Measurements from ENCODE around the gene DCUN1D3.
"Not testable (repeated sequence)": the region's sequence is repeated elsewhere in the genome, so short reads cannot be mapped to it uniquely, and the experiment has no call there.

The DCUN1D3 gene

GRCh38 chr16:20865420-20866131, 34.6 kb downstream of the DCUN1D3 start:
- TF ChIP-seq CTCF (IDR thresholded peaks at IDR 0.05): no peak
- H3K27ac ChIP-seq: peak overlapping the region; percentile 71 to 74
- peaks cover 6 to 19% (median 17%) of the 10 kb centered on the region in 3 donors for H3K36me3 ChIP-seq
- H3K9me3 ChIP-seq: no peaks in the 10 kb centered on the region
- no peak overlapping the region for H3K4me3 ChIP-seq
- DNase-seq: no peak
- no peaks in the 10 kb centered on the region for H3K27me3 ChIP-seq
- intact Hi-C loops (cut with DNase I; ENCODE audit: low total_unique reads): loop anchor here (2.0 to 5.0 kb wide), 2 partner anchors 15 to 37 kb away; partner anchors contain the start of genes DCUN1D3 and LYRM1
- peaks cover 0 to 98% (median 76%) of the 10 kb centered on the region in 4 donors for H3K4me1 ChIP-seq

- Histone ChIP-seq H3K27ac (peak overlapping the region; percentile 71 to 74), H3K36me3 (peaks cover 6 to 27% (median 17%) of the 10 kb centered on the region in 3 donors), H3K4me1 (peaks cover 0 to 98% (median 76%) of the 10 kb centered on the region in 4 donors)
- not testable (repeated sequence) for DNase-seq, H3K9me3 ChIP-seq, H3K27me3 ChIP-seq, H3K4me3 ChIP-seq
- intact Hi-C loops (cut with DNase I; ENCODE audit: low total_unique reads): loop anchor here (2.0 kb wide), 1 partner anchor 16 kb away; no protein-coding TSS in a partner anchor
These were observed 35.8 kb downstream of the DCUN1D3 start for GRCh38 chr16:20864376-20864775.

GRCh38 chr16:20862162-20862960, 37.8 kb downstream of the DCUN1D3 start:
- peaks cover 0 to 92% (median 61%) of the 10 kb centered on the region in 4 donors for H3K4me1 ChIP-seq
- H3K27me3 ChIP-seq: no peaks in the 10 kb centered on the region
- DNase-seq: no peak
- TF ChIP-seq CTCF (IDR thresholded peaks at IDR 0.05): no peak
- intact Hi-C loops (cut with DNase I; ENCODE audit: low total_unique reads): no loop called here
- H3K27ac ChIP-seq: peak overlapping the region; percentile 33 to 74
- peaks cover 6 to 27% (median 17%) of the 10 kb centered on the region in 3 donors for H3K36me3 ChIP-seq
- H3K4me3 ChIP-seq: no peak overlapping the region
- no peaks in the 10 kb centered on the region for H3K9me3 ChIP-seq

- H3K9me3 ChIP-seq; H3K27me3 ChIP-seq; H3K4me3 ChIP-seq; intact Hi-C loops (cut with DNase I; ENCODE audit: low total_unique reads); DNase-seq: not testable (repeated sequence)
- H3K27ac ChIP-seq: peak overlapping the region; percentile 63 to 67
- peaks cover 6 to 27% (median 17%) of the 10 kb centered on the region in 3 donors for H3K36me3 ChIP-seq
- peaks cover 6 to 92% (median 50%) of the 10 kb centered on the region in 4 donors for H3K4me1 ChIP-seq
These were observed 39.2 kb downstream of the DCUN1D3 start for GRCh38 chr16:20860995-20861394.

- no peak for TF ChIP-seq CTCF (IDR thresholded peaks at IDR 0.05)
These were observed 39.8 kb downstream of the DCUN1D3 start for GRCh38 chr16:20860361-20860760.

GRCh38 chr16:20859699-20860098, 40.5 kb downstream of the DCUN1D3 start:
- peak overlapping the region; percentile 63 to 67 for H3K27ac ChIP-seq

More at GRCh38 chr16:20860361-20860760, 39.8 kb downstream of the DCUN1D3 start:
- no peak for DNase-seq
- peak overlapping the region; percentile 63 to 67 for H3K27ac ChIP-seq
- no peaks in the 10 kb centered on the region for H3K9me3 ChIP-seq
- H3K4me3 ChIP-seq: no peak overlapping the region
- H3K4me1 ChIP-seq: peaks cover 6 to 88% (median 44%) of the 10 kb centered on the region in 4 donors
- H3K36me3 ChIP-seq: peaks cover 6 to 29% (median 20%) of the 10 kb centered on the region in 3 donors
- intact Hi-C loops (cut with DNase I; ENCODE audit: low total_unique reads): no loop called here
- H3K27me3 ChIP-seq: no peaks in the 10 kb centered on the region

More at GRCh38 chr16:20859699-20860098, 40.5 kb downstream of the DCUN1D3 start:
- H3K27me3 ChIP-seq: no peaks in the 10 kb centered on the region
- H3K4me1 ChIP-seq: peaks cover 6 to 81% (median 41%) of the 10 kb centered on the region in 4 donors
- no peak for DNase-seq
- peaks cover 9 to 34% (median 24%) of the 10 kb centered on the region in 3 donors for H3K36me3 ChIP-seq
- no peak for TF ChIP-seq CTCF (IDR thresholded peaks at IDR 0.05)
- intact Hi-C loops (cut with DNase I; ENCODE audit: low total_unique reads): no loop called here
- no peaks in the 10 kb centered on the region for H3K9me3 ChIP-seq
- no peak overlapping the region for H3K4me3 ChIP-seq

Data from tibial artery (tissue), 4 donors.